Tibial nerve (tissue), 4 donors: ENCODE results near the gene PMM2.

Source experiments
- CTCF ChIP-seq, 5 experiments: fragments of 200-600 bp in 3 of 5; fragments of 450-650 bp in 2 of 5; sonication (generic) in 3 of 5; IDR thresholded peaks; one replicate each; pipeline ENCODE4 v1.5.1; 2016 to 2019; ENCODE audit warnings: antibody characterized with exemption in 5 of 5, mild to moderate bottlenecking in 3 of 5, moderate library complexity in 2 of 5
- EP300 ChIP-seq, 2 donors: sonication (generic); formaldehyde crosslinking; IDR thresholded peaks; one replicate each; pipeline ENCODE4 v1.6.1; 2017; ENCODE audit warnings: antibody characterized with exemption in 2 of 2, mild to moderate bottlenecking in 1 of 2
- POLR2A ChIP-seq, 2 donors: fragments of 450-650 bp; IDR thresholded peaks; one replicate each; pipeline ENCODE4 v1.6.1; 2017; ENCODE audit warnings: antibody characterized with exemption in 2 of 2, mild to moderate bottlenecking in 2 of 2, moderate library complexity in 2 of 2

GRCh38 chr16:8853150-8853549 is 55.5 kb downstream of the PMM2 start:
- TF ChIP-seq CTCF (IDR thresholded peaks at IDR 0.05): no peak
- TF ChIP-seq EP300 (IDR thresholded peaks at IDR 0.05): no peak
- no peak for TF ChIP-seq POLR2A (IDR thresholded peaks at IDR 0.05)
